NCI-H2227 (cell line): ENCODE data around the gene PIR.

Experiments
- DNase-seq: peaks from one replicate; lab custom pipeline; 2025; ENCODE audit not compliant: unreplicated experiment; lab: John Stamatoyannopoulos, UW

Gene PIR

DNA sequence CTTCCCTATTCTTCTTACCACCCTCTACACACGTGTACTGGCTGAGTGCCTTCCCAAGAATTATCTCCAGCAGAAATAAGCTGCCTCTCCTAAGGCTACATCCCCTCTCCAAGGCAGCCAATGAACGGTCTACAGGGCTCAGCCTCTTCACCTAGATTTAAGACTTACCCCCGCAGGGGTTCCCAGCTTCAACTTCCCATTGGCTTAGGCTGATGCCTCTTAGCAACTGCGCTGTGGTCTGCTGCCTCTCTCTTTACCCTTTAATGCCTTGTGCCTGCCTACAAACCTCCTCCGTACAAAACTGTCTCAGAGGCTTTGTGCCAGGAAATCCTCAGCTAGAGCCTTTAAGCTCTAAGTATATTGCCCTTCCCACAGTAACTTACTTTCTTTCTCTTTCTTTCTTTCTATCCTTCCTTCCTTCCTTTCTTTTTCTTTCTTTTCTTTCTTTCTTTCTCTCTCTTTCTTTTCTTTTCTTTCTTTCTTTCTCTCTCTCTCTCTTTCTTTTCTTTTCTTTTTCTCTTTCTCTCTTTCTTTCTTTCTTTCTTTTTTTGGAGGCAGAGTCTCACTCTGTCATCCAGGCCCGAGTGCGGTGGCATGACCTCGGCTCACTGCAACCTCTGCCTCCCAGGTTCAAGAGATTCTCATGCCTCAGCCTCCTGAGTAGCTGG, 142.7 kb downstream of the PIR start:
- DNase-seq: peak; percentile 4

DNA sequence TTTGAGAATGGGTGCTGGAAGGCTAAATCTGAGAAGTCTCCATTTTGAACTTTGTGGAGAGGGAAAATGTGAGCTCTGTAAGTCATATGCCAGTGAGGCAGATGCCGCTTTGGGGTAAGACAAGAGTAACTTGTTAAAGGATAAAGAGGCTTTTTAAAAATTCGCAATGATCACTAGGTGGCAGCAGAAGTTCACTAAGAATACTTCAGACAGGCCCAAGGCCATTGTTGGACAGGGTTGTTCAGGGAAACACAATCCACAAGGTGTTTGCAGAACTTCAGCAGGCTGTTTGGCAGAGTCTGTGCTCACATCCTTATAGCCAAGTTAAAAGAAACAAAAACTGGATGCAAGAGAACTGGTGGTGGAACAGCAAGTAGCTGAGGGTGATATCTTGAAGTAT, 144.1 kb downstream of the PIR start:
- peak; percentile 82 for DNase-seq

DNA sequence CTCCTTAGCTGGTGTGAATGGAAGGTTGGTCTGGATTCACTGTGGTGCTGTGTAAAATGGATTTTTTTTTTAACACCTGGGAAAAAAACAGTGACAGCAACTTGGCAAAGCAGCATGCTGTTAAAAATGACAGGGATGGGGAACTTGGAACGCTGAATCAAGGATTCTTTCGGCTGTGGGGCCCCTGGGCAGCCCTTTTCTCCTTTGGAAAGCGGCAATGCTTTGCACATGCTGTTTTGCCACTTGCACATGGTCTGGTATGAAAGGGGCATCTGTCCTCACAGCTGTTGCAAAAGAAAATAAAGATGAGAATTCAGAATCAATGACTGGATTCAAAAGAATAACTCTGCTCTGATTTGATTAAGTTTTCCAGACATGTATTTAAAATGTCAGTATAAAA, 147.2 kb downstream of the PIR start:
- no peak for DNase-seq

DNA sequence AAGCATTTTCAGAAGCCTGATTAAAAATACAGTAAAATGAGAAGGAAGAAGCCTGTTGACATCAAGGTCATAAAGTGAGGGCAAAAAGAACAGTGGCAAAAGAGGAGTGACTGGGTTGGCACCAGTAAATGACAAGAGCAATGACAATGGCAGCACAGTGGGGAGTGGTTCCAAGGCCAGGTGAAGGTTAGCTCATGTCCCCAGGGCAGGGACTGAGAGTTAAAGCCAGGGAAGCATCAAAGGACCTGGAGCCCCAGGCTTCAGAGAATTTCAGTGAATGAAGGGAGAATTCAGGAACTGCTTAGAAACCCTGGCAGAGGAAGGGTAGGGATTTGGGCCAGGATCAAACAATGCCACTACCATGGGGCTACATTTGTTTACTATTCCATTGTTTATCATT, 149.0 kb downstream of the PIR start:
- no peak for DNase-seq

DNA sequence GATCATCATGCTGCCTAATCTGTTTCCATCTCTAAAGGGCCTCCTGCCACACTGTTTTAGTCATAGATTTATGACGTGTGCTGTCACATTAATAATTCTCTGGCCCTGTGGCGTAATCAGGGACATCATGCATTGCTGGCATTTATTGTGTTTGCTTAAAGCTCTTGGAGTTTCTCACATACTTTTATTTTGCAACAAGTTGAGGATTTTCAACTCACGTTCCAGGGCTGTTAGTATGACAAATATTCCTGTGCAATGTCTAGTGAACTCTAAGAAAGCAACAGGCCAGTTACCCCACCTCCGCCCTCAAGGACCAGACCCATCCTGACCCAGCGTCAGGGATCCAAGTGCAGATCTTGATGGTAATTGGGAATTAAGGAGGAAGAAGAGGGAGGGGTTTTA, 150.1 kb downstream of the PIR start:
- no peak for DNase-seq

DNA sequence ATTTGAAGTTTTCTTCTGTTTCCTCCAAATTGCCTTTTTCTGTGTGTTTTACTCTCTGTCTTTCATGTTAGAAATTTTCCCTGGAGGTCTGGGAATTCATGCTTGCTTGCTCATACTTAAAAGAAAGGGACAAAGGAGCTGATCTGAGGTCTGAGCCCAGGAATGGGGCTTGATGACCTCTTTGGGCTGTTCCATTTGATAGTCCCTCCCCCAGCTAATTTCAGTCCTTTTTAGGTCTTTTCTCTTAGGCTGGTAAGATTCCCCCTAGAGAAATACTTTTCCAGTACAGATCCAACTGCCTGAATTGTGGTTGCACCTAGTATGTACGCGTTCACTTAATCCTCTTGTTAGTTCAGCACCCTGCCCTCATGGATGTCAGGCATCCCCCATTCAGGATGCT, 152.3 kb downstream of the PIR start:
- DNase-seq: no peak

DNA sequence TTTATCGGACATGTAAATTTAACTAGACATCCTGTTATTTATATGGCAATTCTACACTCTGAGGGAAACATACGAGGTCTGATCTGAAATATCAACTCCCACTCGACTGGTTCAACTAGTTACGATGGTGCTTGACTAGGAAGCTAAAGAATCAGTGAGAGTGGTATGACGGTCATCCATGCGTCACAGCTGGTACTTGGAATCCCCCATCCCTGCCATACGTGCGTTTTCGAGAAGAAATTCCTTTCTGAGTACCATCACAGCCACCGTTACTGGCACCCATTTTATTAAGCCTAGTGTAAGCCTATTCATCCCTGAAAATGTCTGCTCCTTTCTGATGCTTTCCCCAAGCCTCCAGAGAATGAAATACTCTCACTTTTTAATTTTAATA, 157.1 kb downstream of the PIR start:
- DNase-seq: peak; percentile 62

DNA sequence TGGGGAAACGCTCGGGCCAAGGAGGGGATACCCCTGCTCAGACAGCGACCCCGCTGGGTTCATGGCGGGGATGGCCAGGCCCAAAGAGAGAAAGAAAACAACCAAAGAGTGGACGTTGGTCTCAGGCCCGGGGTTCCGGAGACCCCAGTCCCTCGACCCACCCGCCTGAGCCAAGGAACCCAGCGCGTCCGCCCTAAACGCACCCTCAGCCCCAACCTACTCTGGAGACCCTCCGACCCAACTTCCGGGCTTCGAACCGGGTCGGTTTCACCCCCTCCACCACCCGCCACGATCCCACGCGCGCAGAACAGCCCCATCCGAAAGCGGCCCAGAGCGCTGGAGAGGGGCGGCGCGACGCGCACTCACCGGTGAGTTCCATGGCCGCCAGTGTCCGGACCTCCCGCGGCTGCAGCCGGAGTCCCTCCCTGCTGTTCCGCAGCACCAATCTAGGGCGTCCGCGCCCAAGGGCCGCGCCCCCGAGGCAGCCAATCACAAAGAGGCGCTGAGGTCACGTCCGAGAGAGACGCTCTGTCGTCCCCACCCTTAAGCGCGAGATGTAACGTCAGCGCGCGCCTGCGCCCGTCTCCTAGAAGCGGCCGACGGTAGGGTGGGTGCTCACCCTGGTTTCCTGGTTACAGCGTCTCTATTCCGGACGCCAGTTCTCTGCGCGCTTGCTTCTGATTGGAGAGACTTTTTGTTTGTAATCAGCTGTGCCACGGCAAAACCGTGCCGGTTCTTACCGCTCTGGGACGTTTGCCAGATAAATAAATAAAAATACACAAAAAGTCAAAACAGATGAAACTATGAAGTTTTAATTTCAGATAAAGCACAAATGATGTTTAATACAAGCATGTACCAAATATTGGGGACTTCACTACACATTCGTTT, 157.8 kb downstream of the PIR start, which contains the start of gene PIGA:
TSS of gene PIGA (minus strand) at position 389 of the 888 bp plus-strand sequence. CDS start 3,593 bp downstream, outside the sequence.
- peak; percentile 99 for DNase-seq
